ENCODE measurements around the gene PRAC2. TPM values are rescaled to one million over a fixed set of nuclear protein-coding genes. Genes with fewer than 3 reads are reported as not detected.

PRAC2 gene
- total RNA-seq, 4 donors from 2014 or later = not detected

GRCh38 chr17:48752399-48753288, 29.7 kb downstream of the PRAC2 start:
- WGBS, 2 donors = 6 to 16% methylated on average over 20 to 21 of the region's 43 CpGs
- no peak overlapping the region for H3K27ac ChIP-seq
- no peaks in the 10 kb centered on the region for H3K36me3 ChIP-seq
- DNase-seq = no peak
- H3K9me3 ChIP-seq = no peaks in the 10 kb centered on the region
- TF ChIP-seq POLR2A (IDR thresholded peaks at IDR 0.05) = no peak
- no peak for TF ChIP-seq CTCF (IDR thresholded peaks at IDR 0.05)
- no peak overlapping the region for H3K4me3 ChIP-seq
- intact Hi-C loops (cut with DNase I) = no loop called here
- peaks cover 52 to 100% (median 74%) of the 10 kb centered on the region in 4 donors for H3K27me3 ChIP-seq
- peaks cover 0 to 35% (median 8%) of the 10 kb centered on the region in 3 donors for H3K4me1 ChIP-seq

GRCh38 chr17:48753794-48754499, 31.0 kb downstream of the PRAC2 start:
- no peak for DNase-seq
- TF ChIP-seq CTCF (IDR thresholded peaks at IDR 0.05) (no peak), POLR2A (IDR thresholded peaks at IDR 0.05) (no peak)
- Histone ChIP-seq H3K4me1 (peaks cover 0 to 33% (median 8%) of the 10 kb centered on the region in 3 donors), H3K27ac (no peak overlapping the region), H3K36me3 (no peaks in the 10 kb centered on the region), H3K4me3 (no peak overlapping the region), H3K9me3 (no peaks in the 10 kb centered on the region), H3K27me3 (peaks cover 44 to 100% (median 66%) of the 10 kb centered on the region in 4 donors)
- WGBS, 2 donors = 12 to 19% methylated on average over 3 to 17 of the region's 22 CpGs
- intact Hi-C loops (cut with DNase I) = no loop called here

GRCh38 chr17:48754500-48755261, 31.7 kb downstream of the PRAC2 start:
- peaks cover 0 to 33% (median 8%) of the 10 kb centered on the region in 3 donors for H3K4me1 ChIP-seq
- intact Hi-C loops (cut with DNase I) = no loop called here
- no peaks in the 10 kb centered on the region for H3K36me3 ChIP-seq
- no peaks in the 10 kb centered on the region for H3K9me3 ChIP-seq
- H3K4me3 ChIP-seq = no peak overlapping the region
- no peak for TF ChIP-seq CTCF (IDR thresholded peaks at IDR 0.05)
- no peak for TF ChIP-seq POLR2A (IDR thresholded peaks at IDR 0.05)
- H3K27me3 ChIP-seq = peaks cover 38 to 100% (median 61%) of the 10 kb centered on the region in 4 donors
- H3K27ac ChIP-seq = no peak overlapping the region
- 8 to 40% methylated on average over 6 to 21 of the region's 52 CpGs for WGBS, 2 donors
- DNase-seq = no peak

- WGBS, 2 donors = 24 to 25% methylated on average over 8 of the region's 8 CpGs
- Histone ChIP-seq H3K4me1 (peaks cover 0 to 33% (median 8%) of the 10 kb centered on the region in 3 donors), H3K27me3 (peaks cover 31 to 100% (median 54%) of the 10 kb centered on the region in 4 donors), H3K9me3 (no peaks in the 10 kb centered on the region), H3K27ac (no peak overlapping the region), H3K36me3 (no peaks in the 10 kb centered on the region), H3K4me3 (no peak overlapping the region)
- no peak for DNase-seq
- TF ChIP-seq POLR2A (IDR thresholded peaks at IDR 0.05) = no peak
- TF ChIP-seq CTCF (IDR thresholded peaks at IDR 0.05) = no peak
- intact Hi-C loops (cut with DNase I) = no loop called here
Measured at GRCh38 chr17:48755356-48755755, 32.4 kb downstream of the PRAC2 start.

Measured in esophagus squamous epithelium (tissue), 5 donors.